H9 (cell line): ENCODE data around the gene PIEZO2. TPM values are rescaled to one million over a fixed set of nuclear protein-coding genes. Genes with fewer than 3 reads are reported as not detected.
A peak's percentile ranks its signal among the peaks of the same experiment; 100 is the strongest.

Experiments
- DNase-seq: peaks from one replicate; pipeline ENCODE4 v3.0.0-alpha.2; 2017
- H2AFZ ChIP-seq: one replicate; pipeline ENCODE4 v1.6.1; 2013; ENCODE audit warnings: mild to moderate bottlenecking, low read length, control low read depth, moderate library complexity
- H2AK5ac ChIP-seq: 2 replicates; pipeline ENCODE4 v1.6.1; 2013; ENCODE audit warnings: low read length, control low read depth, mixed read lengths; ENCODE audit not compliant: insufficient read length
- H2BK120ac ChIP-seq: one replicate; pipeline ENCODE4 v1.6.1; 2013; ENCODE audit warnings: low read depth, mild to moderate bottlenecking, low read length, control low read depth, inconsistent platforms; ENCODE audit not compliant: poor library complexity, severe bottlenecking
- H2BK12ac ChIP-seq: 2 replicates; pipeline ENCODE4 v1.6.1; 2013; ENCODE audit warnings: low read length, control low read depth, mixed read lengths, low read depth; ENCODE audit not compliant: insufficient read length
- H2BK15ac ChIP-seq: 2 replicates; pipeline ENCODE4 v1.6.1; 2013; ENCODE audit warnings: low read depth, low read length, control low read depth
- H2BK20ac ChIP-seq: one replicate; pipeline ENCODE4 v1.6.1; 2013; ENCODE audit warnings: low read depth, mild to moderate bottlenecking, low read length, control low read depth, inconsistent platforms; ENCODE audit not compliant: poor library complexity, severe bottlenecking
- H2BK5ac ChIP-seq: 2 replicates; pipeline ENCODE4 v1.6.1; 2013; ENCODE audit warnings: low read length, control low read depth, mixed read lengths; ENCODE audit not compliant: insufficient read length
- H3K14ac ChIP-seq: 2 replicates; pipeline ENCODE4 v1.6.1; 2013; ENCODE audit warnings: low read length, control low read depth; ENCODE audit not compliant: insufficient read depth
- H3K18ac ChIP-seq: 2 replicates; pipeline ENCODE4 v1.6.1; 2013; ENCODE audit warnings: low read depth, mild to moderate bottlenecking, mixed read lengths, low read length, control low read depth; ENCODE audit not compliant: insufficient read length
- H3K23ac ChIP-seq: 2 replicates; pipeline ENCODE4 v1.6.1; 2013; ENCODE audit warnings: low read length, control low read depth, mixed read lengths, low read depth; ENCODE audit not compliant: insufficient read length
- H3K23me2 ChIP-seq: 2 replicates; pipeline ENCODE4 v1.6.1; 2013; ENCODE audit warnings: low read depth, mild to moderate bottlenecking, mixed read lengths, low read length, control low read depth; ENCODE audit not compliant: insufficient read length, poor library complexity, severe bottlenecking
- H3K27ac ChIP-seq: 2 replicates; pipeline ENCODE4 v1.5.1; 2013; ENCODE audit warnings: low read length, control low read depth, mixed read lengths, low read depth; ENCODE audit not compliant: insufficient read length
- H3K27me3 ChIP-seq: 2 replicates; pipeline ENCODE4 v1.6.1; 2013; ENCODE audit warnings: low read length, control low read depth, inconsistent platforms; ENCODE audit not compliant: insufficient read depth
- H3K4ac ChIP-seq: 2 replicates; pipeline ENCODE4 v1.6.1; 2013; ENCODE audit warnings: low read depth, mild to moderate bottlenecking, control low read depth, inconsistent platforms, low read length, moderate library complexity
- H3K4me1 ChIP-seq: 2 replicates; pipeline ENCODE4 v1.6.1; 2013; ENCODE audit warnings: low read length, control low read depth, inconsistent platforms; ENCODE audit not compliant: insufficient read depth
- H3K4me2 ChIP-seq: 2 replicates; pipeline ENCODE4 v1.6.1; 2013; ENCODE audit warnings: low read length, control low read depth, mixed read lengths; ENCODE audit not compliant: insufficient read length, insufficient read depth
- H3K56ac ChIP-seq: 2 replicates; pipeline ENCODE4 v1.6.1; 2013; ENCODE audit warnings: low read depth, mild to moderate bottlenecking, mixed read lengths, low read length, control low read depth; ENCODE audit not compliant: insufficient read length
- H3K79me1 ChIP-seq: 2 replicates; pipeline ENCODE4 v1.6.1; 2013; ENCODE audit warnings: low read depth, mild to moderate bottlenecking, moderate library complexity, low read length, control low read depth, inconsistent platforms; ENCODE audit not compliant: insufficient read depth, poor library complexity, severe bottlenecking
- H3K79me2 ChIP-seq: 2 replicates; pipeline ENCODE4 v1.6.1; 2013; ENCODE audit warnings: low read length, control low read depth, inconsistent platforms; ENCODE audit not compliant: insufficient read depth
- H3K9ac ChIP-seq: 2 replicates; pipeline ENCODE4 v1.6.1; 2013; ENCODE audit warnings: low read length, control low read depth, mixed read lengths; ENCODE audit not compliant: insufficient read length; ENCODE audit errors: extremely low read depth
- H3K9me3 ChIP-seq: one replicate; pipeline ENCODE4 v1.6.1; 2013; ENCODE audit warnings: low read depth, low read length, inconsistent platforms; ENCODE audit not compliant: control insufficient read depth
- H3T11ph ChIP-seq: one replicate; pipeline ENCODE4 v1.6.1; 2013; ENCODE audit warnings: mild to moderate bottlenecking, low read length, control low read depth, inconsistent platforms
- H4K20me1 ChIP-seq: one replicate; pipeline ENCODE4 v1.6.1; 2013; ENCODE audit not compliant: control insufficient read depth, insufficient read length, insufficient read depth
- H4K5ac ChIP-seq: 2 replicates; pipeline ENCODE4 v1.6.1; 2013; ENCODE audit warnings: low read depth, mild to moderate bottlenecking, mixed read lengths, low read length, control low read depth; ENCODE audit not compliant: insufficient read length
- H4K8ac ChIP-seq: replicated peaks from 2 replicates; pipeline ENCODE4 v1.6.1; 2013; ENCODE audit warnings: low read length, control low read depth, mixed read lengths, low read depth; ENCODE audit not compliant: insufficient read length
- H4K91ac ChIP-seq: 2 replicates; pipeline ENCODE4 v1.6.1; 2013; ENCODE audit warnings: low read depth, mild to moderate bottlenecking, moderate library complexity, mixed read lengths, low read length, control low read depth; ENCODE audit not compliant: insufficient read length
- H3K27ac Mint-ChIP-seq, 3 experiments: 2 replicates in 2 of 3; 3 replicates in 1 of 3; pipeline ENCODE4 v1.8.0; 2020 to 2021; ENCODE audit warnings: mixed read lengths in 3 of 3, mild to moderate bottlenecking in 1 of 3, moderate library complexity in 1 of 3
- H3K27me3 Mint-ChIP-seq: 2 replicates; pipeline ENCODE4 v1.8.0; 2021; ENCODE audit warnings: low read depth, mild to moderate bottlenecking, moderate library complexity, mixed read lengths
- H3K36me3 Mint-ChIP-seq, 3 experiments: 2 replicates in 2 of 3; 3 replicates in 1 of 3; pipeline ENCODE4 v1.8.0; 2020 to 2021; ENCODE audit warnings: low read depth in 3 of 3, mixed read lengths in 3 of 3; ENCODE audit not compliant: insufficient read depth in 1 of 3
- H3K4me1 Mint-ChIP-seq, 2 experiments: 2 replicates each; pipeline ENCODE4 v1.8.0; 2020; ENCODE audit warnings: mixed read lengths in 2 of 2
- H3K4me3 Mint-ChIP-seq, 2 experiments: 2 replicates in 1 of 2; 3 replicates in 1 of 2; pipeline ENCODE4 v1.8.0; 2020 to 2021; ENCODE audit warnings: mild to moderate bottlenecking in 2 of 2, mixed read lengths in 2 of 2, moderate library complexity in 1 of 2
- H3K9me3 Mint-ChIP-seq, 2 experiments: 2 replicates in 1 of 2; 3 replicates in 1 of 2; pipeline ENCODE4 v1.8.0; 2020; ENCODE audit warnings: mild to moderate bottlenecking in 2 of 2, mixed read lengths in 2 of 2, moderate library complexity in 1 of 2
- CTCF ChIP-seq: fragments of 200-600 bp; sonication (generic); conservative IDR thresholded peaks from 3 replicates; pipeline ENCODE4 v1.8.0; 2021; ENCODE audit warnings: antibody characterized with exemption, mild to moderate bottlenecking
- WGBS: extraction: QIAGEN DNeasy Blood & Tissue Kit; methylation state at CpG from one replicate; pipeline ENCODE4 v1.1.7; 2013; ENCODE audit warnings: missing lambda C conversion rate, low lambda C conversion rate, mixed read lengths; ENCODE audit not compliant: insufficient read length; ENCODE audit errors: extremely low coverage; 5-methylcytosine and 5-hydroxymethylcytosine counted together
- total RNA-seq: library from RNA; stranded (reverse); gene quantifications from 2 replicates; pipeline ENCODE4 v1.2.1, GENCODE V29; 2021

PIEZO2 gene
- total RNA-seq, 1 experiment from 2014 or later: 3.9 TPM

GRCh38 chr18:11146238-11146946 is 3.0 kb downstream of the PIEZO2 start:
- Histone ChIP-seq H3K14ac (no peak overlapping the region), H3K79me2 (peaks cover 3% of the 10 kb centered on the region; the same call in 1 of the 2 replicates), H3K27me3 (peaks cover 15% of the 10 kb centered on the region; the same call in 1 of the 2 replicates), H4K5ac (no peak overlapping the region), H3K23me2 (peaks cover 18% of the 10 kb centered on the region), H3K23ac (no peak overlapping the region), H2BK120ac (no peak overlapping the region), H3K4me2 (peak overlapping the region; percentile 94), H4K91ac (no peak overlapping the region), H3K9ac (no peak overlapping the region), H2BK15ac (no peak overlapping the region), H2BK20ac (no peak overlapping the region), H3K18ac (no peak overlapping the region), H2BK5ac (no peak overlapping the region), H4K20me1 (no peaks in the 10 kb centered on the region), H4K8ac (no peak overlapping the region), H3K9me3 (no peaks in the 10 kb centered on the region), H2AFZ (no peak overlapping the region), H3T11ph (no peak overlapping the region), H3K4ac (no peak overlapping the region), H2BK12ac (no peak overlapping the region), H3K79me1 (no peaks in the 10 kb centered on the region), H3K4me1 (peaks cover 14% of the 10 kb centered on the region; the same call in 1 of the 2 replicates), H2AK5ac (no peak overlapping the region), H3K27ac (no peak overlapping the region), H3K56ac (no peak overlapping the region)
- Mint-ChIP-seq H3K4me3 (peak overlapping the region in 1 of 2 experiments; percentile 81; a peak in 4 of 5 replicates), H3K27ac (no peak overlapping the region), H3K36me3 (peaks cover under 1 to 6% (median 2%) of the 10 kb centered on the region in 3 experiments; a peak in 5 of 7 replicates), H3K27me3 (peaks cover 44% of the 10 kb centered on the region), H3K9me3 (no peaks in the 10 kb centered on the region; a peak in 2 of 5 replicates), H3K4me1 (peaks cover 38 to 40% of the 10 kb centered on the region in 2 experiments)
- TF ChIP-seq CTCF: no peak
- peak; percentile 46 for DNase-seq
- WGBS: no CpG with 5 or more reads among the region's 18 CpGs
